ENCODE data around the gene ENAH. TPM values are rescaled to one million over a fixed set of nuclear protein-coding genes. Genes with fewer than 3 reads are reported as not detected.
A peak's percentile ranks its signal among the peaks of the same experiment; 100 is the strongest.

Gene ENAH
- total RNA-seq, 1 experiment from 2014 or later, result 285 TPM

DNA sequence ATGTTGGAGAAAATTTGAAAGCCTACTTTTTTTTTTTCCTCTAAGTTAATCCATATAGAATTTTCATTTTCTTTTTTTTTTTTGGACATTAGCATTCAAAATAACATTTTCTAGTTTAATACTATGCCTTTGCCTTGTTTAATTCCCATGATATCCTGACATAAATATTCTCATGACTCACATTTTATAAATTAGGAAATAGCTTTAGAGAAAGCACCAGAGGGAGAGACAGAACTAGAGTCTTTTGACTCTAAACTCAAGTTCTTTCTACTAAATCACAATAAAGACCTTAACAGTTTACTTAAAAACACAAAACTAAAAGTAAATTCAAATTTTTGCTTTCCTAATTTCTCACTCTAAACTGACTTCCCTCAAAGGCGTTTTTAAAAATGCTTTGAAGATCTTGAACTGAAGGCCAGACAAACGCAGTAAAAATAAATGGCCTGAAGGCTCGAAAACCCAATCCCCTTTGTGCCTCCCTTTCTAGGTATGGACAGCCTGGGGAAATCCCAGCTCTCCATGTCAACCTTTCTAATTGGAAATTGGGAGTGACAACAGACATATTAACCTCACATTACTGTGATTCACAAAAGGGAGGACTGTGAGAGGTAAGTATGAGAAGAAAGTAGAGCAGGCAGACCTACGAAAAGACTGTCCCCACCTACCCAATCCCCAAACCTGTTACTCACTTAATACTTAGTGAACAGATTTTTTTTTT, 104.6 kb downstream of the ENAH start:
- H3K4ac ChIP-seq (ENCODE audit: low read depth, low read length), result no peak overlapping the region
- no peak overlapping the region for H3K4me2 ChIP-seq (ENCODE audit: insufficient read depth, insufficient read length, low read length)
- no peaks in the 10 kb centered on the region for H3K23me2 ChIP-seq (ENCODE audit: insufficient read length, low read depth, low read length, poor library complexity, severe bottlenecking)
- no peak overlapping the region for H2BK20ac ChIP-seq (ENCODE audit: low read depth, low read length, poor library complexity, severe bottlenecking)
- no peak overlapping the region for H4K91ac ChIP-seq (ENCODE audit: insufficient read length, low read depth, low read length)
- Mint-ChIP-seq H3K27me3 (ENCODE audit: low read depth) (no peaks in the 10 kb centered on the region), H3K4me1 (peaks cover 5 to 10% of the 10 kb centered on the region in 2 experiments; a peak in 2 of 4 replicates), H3K4me3 (no peak overlapping the region), H3K36me3 (ENCODE audit: insufficient read depth in 1 of 3, low read depth in 3 of 3) (peaks cover 14 to 34% (median 25%) of the 10 kb centered on the region in 3 experiments; a peak in 6 of 7 replicates), H3K27ac (peak overlapping the region in 2 of 3 experiments; percentile 30 to 69; a peak in 5 of 7 replicates), H3K9me3 (no peaks in the 10 kb centered on the region)
- H3K9me3 ChIP-seq (ENCODE audit: control insufficient read depth, low read depth, low read length), result no peaks in the 10 kb centered on the region
- no peaks in the 10 kb centered on the region for H3K4me1 ChIP-seq (ENCODE audit: insufficient read depth, low read length)
- no peak for DNase-seq
- no peak overlapping the region for H2BK5ac ChIP-seq (ENCODE audit: insufficient read length, low read length)
- H4K8ac ChIP-seq (replicated peaks; ENCODE audit: insufficient read length, low read depth, low read length), result no peak overlapping the region
- H3K27ac ChIP-seq (ENCODE audit: insufficient read length, low read depth, low read length), result no peak overlapping the region
- H2BK12ac ChIP-seq (ENCODE audit: insufficient read length, low read depth, low read length), result no peak overlapping the region
- TF ChIP-seq, protein P1, sequence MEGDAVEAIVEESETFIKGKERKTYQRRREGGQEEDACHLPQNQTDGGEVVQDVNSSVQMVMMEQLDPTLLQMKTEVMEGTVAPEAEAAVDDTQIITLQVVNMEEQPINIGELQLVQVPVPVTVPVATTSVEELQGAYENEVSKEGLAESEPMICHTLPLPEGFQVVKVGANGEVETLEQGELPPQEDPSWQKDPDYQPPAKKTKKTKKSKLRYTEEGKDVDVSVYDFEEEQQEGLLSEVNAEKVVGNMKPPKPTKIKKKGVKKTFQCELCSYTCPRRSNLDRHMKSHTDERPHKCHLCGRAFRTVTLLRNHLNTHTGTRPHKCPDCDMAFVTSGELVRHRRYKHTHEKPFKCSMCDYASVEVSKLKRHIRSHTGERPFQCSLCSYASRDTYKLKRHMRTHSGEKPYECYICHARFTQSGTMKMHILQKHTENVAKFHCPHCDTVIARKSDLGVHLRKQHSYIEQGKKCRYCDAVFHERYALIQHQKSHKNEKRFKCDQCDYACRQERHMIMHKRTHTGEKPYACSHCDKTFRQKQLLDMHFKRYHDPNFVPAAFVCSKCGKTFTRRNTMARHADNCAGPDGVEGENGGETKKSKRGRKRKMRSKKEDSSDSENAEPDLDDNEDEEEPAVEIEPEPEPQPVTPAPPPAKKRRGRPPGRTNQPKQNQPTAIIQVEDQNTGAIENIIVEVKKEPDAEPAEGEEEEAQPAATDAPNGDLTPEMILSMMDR (conservative IDR thresholded peaks at IDR 0.05), result no peak
- no peak overlapping the region for H3K18ac ChIP-seq (ENCODE audit: insufficient read length, low read depth, low read length)
- no peak overlapping the region for H2AK5ac ChIP-seq (ENCODE audit: insufficient read length, low read length)
- peaks cover 18% of the 10 kb centered on the region; the same call in 1 of the 2 replicates for H3K79me2 ChIP-seq (ENCODE audit: insufficient read depth, low read length)
- no peak overlapping the region for H3T11ph ChIP-seq (ENCODE audit: low read length)
- no peak overlapping the region for H3K14ac ChIP-seq (ENCODE audit: insufficient read depth, low read length)
- no peak overlapping the region for H2BK120ac ChIP-seq (ENCODE audit: low read depth, low read length, poor library complexity, severe bottlenecking)
- H2AFZ ChIP-seq (ENCODE audit: low read length), result no peak overlapping the region
- no peak overlapping the region for H3K9ac ChIP-seq (ENCODE audit: extremely low read depth, insufficient read length, low read length)
- H2BK15ac ChIP-seq (ENCODE audit: low read depth, low read length), result no peak overlapping the region
- no peaks in the 10 kb centered on the region for H4K20me1 ChIP-seq (ENCODE audit: control insufficient read depth, insufficient read depth, insufficient read length)
- H3K56ac ChIP-seq (ENCODE audit: insufficient read length, low read depth, low read length), result no peak overlapping the region
- WGBS (ENCODE audit: extremely low coverage, insufficient read length, low lambda C conversion rate), result no CpG with 5 or more reads among the region's 4 CpGs
- no peaks in the 10 kb centered on the region for H3K27me3 ChIP-seq (ENCODE audit: insufficient read depth, low read length)
- no peak overlapping the region for H4K5ac ChIP-seq (ENCODE audit: insufficient read length, low read depth, low read length)
- no peak overlapping the region for H3K23ac ChIP-seq (ENCODE audit: insufficient read length, low read depth, low read length)
- H3K79me1 ChIP-seq (ENCODE audit: insufficient read depth, low read depth, low read length, poor library complexity, severe bottlenecking), result peaks cover 3% of the 10 kb centered on the region
